ENCODE data around the gene FNDC7. TPM values are rescaled to one million over a fixed set of nuclear protein-coding genes. Genes with fewer than 3 reads are reported as not detected.

Gene FNDC7
- total RNA-seq, 1 donor from 2014 or later = not detected

DNA sequence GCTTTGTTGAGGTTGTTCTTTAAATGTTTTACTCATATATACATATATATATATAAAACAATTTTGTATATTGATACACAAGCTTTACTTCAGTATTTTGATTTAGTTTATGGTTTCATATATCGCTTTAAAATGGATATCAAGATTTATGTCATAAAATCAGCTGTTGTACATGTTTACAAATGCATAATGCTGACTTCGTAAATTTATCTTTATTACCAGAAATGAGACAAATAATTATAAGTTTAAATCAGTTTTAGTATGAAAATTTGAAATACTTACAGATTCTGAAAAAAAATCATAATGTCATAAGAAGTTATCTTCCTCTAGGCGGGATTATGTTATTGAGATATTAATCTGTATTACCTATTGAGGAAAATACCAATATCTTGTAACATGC lies 40.7 kb downstream of the FNDC7 start:
- Mint-ChIP-seq H3K27me3 (no peaks in the 10 kb centered on the region), H3K9me3 (ENCODE audit: low read depth) (no peaks in the 10 kb centered on the region), H3K27ac (no peak overlapping the region), H3K4me3 (ENCODE audit: low read depth) (no peak overlapping the region), H3K4me1 (ENCODE audit: low read depth) (peaks cover 9% of the 10 kb centered on the region), H3K36me3 (ENCODE audit: insufficient read depth) (peaks cover 10% of the 10 kb centered on the region)
- no peak for DNase-seq (ENCODE audit: low spot score, unreplicated experiment)
- TF ChIP-seq, protein P1, sequence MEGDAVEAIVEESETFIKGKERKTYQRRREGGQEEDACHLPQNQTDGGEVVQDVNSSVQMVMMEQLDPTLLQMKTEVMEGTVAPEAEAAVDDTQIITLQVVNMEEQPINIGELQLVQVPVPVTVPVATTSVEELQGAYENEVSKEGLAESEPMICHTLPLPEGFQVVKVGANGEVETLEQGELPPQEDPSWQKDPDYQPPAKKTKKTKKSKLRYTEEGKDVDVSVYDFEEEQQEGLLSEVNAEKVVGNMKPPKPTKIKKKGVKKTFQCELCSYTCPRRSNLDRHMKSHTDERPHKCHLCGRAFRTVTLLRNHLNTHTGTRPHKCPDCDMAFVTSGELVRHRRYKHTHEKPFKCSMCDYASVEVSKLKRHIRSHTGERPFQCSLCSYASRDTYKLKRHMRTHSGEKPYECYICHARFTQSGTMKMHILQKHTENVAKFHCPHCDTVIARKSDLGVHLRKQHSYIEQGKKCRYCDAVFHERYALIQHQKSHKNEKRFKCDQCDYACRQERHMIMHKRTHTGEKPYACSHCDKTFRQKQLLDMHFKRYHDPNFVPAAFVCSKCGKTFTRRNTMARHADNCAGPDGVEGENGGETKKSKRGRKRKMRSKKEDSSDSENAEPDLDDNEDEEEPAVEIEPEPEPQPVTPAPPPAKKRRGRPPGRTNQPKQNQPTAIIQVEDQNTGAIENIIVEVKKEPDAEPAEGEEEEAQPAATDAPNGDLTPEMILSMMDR (IDR thresholded peaks at IDR 0.05; ENCODE audit: unreplicated experiment) = no peak

DNA sequence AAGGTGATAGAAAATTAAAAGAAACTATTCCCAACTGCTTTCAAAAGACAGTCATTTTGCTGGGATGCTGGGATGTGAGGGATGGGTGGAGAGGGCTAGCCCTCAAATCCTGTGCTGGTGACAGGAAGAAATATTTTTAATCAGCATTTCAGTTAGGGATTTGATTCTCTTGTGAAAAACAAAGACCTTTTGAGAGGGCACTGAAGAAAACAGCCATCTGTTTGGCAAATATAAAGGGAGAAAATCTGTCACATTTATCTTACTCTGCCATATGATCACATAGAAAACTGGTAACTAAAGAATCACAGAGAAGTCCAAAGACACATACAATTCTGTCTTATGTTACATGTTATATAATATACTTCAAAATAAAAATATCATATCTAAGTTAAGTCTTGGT lies 46.1 kb downstream of the FNDC7 start:
- no peak for DNase-seq (ENCODE audit: low spot score, unreplicated experiment)
- Mint-ChIP-seq H3K36me3 (ENCODE audit: insufficient read depth) (peaks cover 11% of the 10 kb centered on the region), H3K4me1 (ENCODE audit: low read depth) (no peaks in the 10 kb centered on the region), H3K27me3 (no peaks in the 10 kb centered on the region), H3K9me3 (ENCODE audit: low read depth) (no peaks in the 10 kb centered on the region), H3K27ac (no peak overlapping the region), H3K4me3 (ENCODE audit: low read depth) (no peak overlapping the region)
- TF ChIP-seq, protein P1 (IDR thresholded peaks at IDR 0.05; ENCODE audit: unreplicated experiment) = no peak

DNA sequence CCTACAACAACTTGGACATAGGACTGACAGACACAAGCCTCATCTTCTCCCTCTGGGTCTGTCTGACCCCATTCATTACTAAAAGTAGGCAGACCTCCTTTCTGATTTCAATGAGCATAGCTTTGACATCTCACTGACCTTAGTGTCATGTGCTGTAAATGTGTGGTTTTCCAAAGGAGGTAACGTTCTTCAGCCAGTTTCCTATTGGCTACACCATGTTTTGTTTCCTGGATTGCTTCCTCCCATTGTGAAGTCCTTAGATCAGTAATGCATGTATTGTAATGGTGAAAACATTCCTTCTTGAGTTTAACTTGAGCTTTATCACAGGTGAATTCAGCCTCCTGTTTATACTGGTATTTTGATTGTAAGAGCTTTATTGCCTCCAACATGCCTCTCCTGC lies 54.4 kb downstream of the FNDC7 start:
- H3K27me3 Mint-ChIP-seq = no peaks in the 10 kb centered on the region
- TF ChIP-seq, protein P1 (IDR thresholded peaks at IDR 0.05; ENCODE audit: unreplicated experiment) = no peak
- no peak overlapping the region for H3K4me3 Mint-ChIP-seq (ENCODE audit: low read depth)
- DNase-seq (ENCODE audit: low spot score, unreplicated experiment) = no peak
- H3K9me3 Mint-ChIP-seq (ENCODE audit: low read depth) = no peaks in the 10 kb centered on the region
- H3K4me1 Mint-ChIP-seq (ENCODE audit: low read depth) = peaks cover 3% of the 10 kb centered on the region
- H3K36me3 Mint-ChIP-seq (ENCODE audit: insufficient read depth) = peaks cover 17% of the 10 kb centered on the region
- no peak overlapping the region for H3K27ac Mint-ChIP-seq

DNA sequence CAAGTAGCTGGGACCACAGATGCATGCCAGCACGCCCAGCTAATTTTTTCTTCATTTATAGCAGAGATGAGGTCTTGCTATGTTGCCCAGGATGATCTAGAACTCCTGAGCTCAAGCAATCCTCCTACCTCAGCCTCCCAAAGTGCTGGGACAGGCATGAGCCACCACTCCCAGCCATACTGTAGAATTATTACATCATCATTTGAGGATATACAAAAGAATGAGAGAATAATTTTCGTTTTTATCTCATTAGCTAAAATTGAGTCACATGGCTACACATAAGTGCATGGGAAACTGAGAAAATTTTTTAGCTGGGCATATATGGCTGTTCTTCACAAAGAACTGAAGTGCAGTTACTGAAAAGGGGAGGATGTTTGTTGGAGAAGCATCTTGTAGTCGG lies 55.0 kb downstream of the FNDC7 start:
- no peak overlapping the region for H3K27ac Mint-ChIP-seq
- no peak for DNase-seq (ENCODE audit: low spot score, unreplicated experiment)
- TF ChIP-seq, protein P1 (IDR thresholded peaks at IDR 0.05; ENCODE audit: unreplicated experiment) = no peak

DNA sequence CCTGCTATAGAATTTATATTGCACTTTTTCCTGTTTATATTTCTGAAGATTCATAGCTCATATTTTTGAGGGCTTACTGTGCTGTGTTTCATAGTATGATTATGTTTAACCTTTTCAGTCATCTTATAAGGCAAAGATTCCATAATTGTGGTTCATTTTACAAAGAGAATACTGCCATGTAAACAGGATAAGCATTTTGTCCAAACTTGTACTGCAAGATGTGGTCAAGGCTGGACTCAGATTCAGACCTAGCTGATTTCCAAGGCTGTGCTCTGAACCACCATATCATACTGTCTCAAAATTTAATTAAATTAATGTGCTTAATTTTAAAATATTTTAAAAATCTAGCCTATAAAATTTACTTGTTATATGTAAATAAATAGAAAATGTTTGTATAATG lies 65.1 kb downstream of the FNDC7 start:
- Mint-ChIP-seq H3K27ac (no peak overlapping the region), H3K36me3 (ENCODE audit: insufficient read depth) (peaks cover 21% of the 10 kb centered on the region), H3K4me3 (ENCODE audit: low read depth) (no peak overlapping the region), H3K27me3 (no peaks in the 10 kb centered on the region), H3K4me1 (ENCODE audit: low read depth) (no peaks in the 10 kb centered on the region), H3K9me3 (ENCODE audit: low read depth) (no peaks in the 10 kb centered on the region)
- TF ChIP-seq, protein P1 (IDR thresholded peaks at IDR 0.05; ENCODE audit: unreplicated experiment) = no peak
- DNase-seq (ENCODE audit: low spot score, unreplicated experiment) = no peak

More for the DNA sequence above, 55.0 kb downstream of the FNDC7 start:
- no peaks in the 10 kb centered on the region for H3K9me3 Mint-ChIP-seq (ENCODE audit: low read depth)
- H3K4me1 Mint-ChIP-seq (ENCODE audit: low read depth) = peaks cover 3% of the 10 kb centered on the region
- H3K27me3 Mint-ChIP-seq = no peaks in the 10 kb centered on the region
- peaks cover 16% of the 10 kb centered on the region for H3K36me3 Mint-ChIP-seq (ENCODE audit: insufficient read depth)
- no peak overlapping the region for H3K4me3 Mint-ChIP-seq (ENCODE audit: low read depth)
